HG02623 (cell line): ENCODE measurements around the gene DNAH11.
A peak's percentile ranks its signal among the peaks of the same experiment; 100 is the strongest.
"Not testable (repeated sequence)": the region's sequence is repeated elsewhere in the genome, so short reads cannot be mapped to it uniquely, and the experiment has no call there.

Experiments used
- ATAC-seq: cut with Tn5 transposase; IDR thresholded peaks from one replicate; pipeline ENCODE4 v1.9.1; 2021; ENCODE audit warnings: moderate library complexity; ENCODE audit not compliant: unreplicated experiment

DNAH11 gene

GRCh38 chr7:21766218-21766617 is 223.4 kb downstream of the DNAH11 start:
- no peak for ATAC-seq

- ATAC-seq, result peak; percentile 78
These were observed 224.6 kb downstream of the DNAH11 start for GRCh38 chr7:21767300-21767900.

- ATAC-seq, result no peak
These were observed 225.4 kb downstream of the DNAH11 start for GRCh38 chr7:21768279-21768678.

- no peak for ATAC-seq
These were observed 228.4 kb downstream of the DNAH11 start for GRCh38 chr7:21771266-21771665.

GRCh38 chr7:21771906-21772610 is 229.2 kb downstream of the DNAH11 start:
- ATAC-seq, result no peak

GRCh38 chr7:21773326-21773725 is 230.5 kb downstream of the DNAH11 start:
- ATAC-seq, result no peak

GRCh38 chr7:21777921-21778320 is 235.1 kb downstream of the DNAH11 start:
- no peak for ATAC-seq

GRCh38 chr7:21778953-21779352 is 236.1 kb downstream of the DNAH11 start:
- no peak for ATAC-seq

GRCh38 chr7:21782996-21783395 is 240.2 kb downstream of the DNAH11 start:
- no peak for ATAC-seq

- ATAC-seq, result no peak
These were observed 242.2 kb downstream of the DNAH11 start for GRCh38 chr7:21784989-21785388.

- ATAC-seq, result no peak
These were observed 263.0 kb downstream of the DNAH11 start for GRCh38 chr7:21805791-21806190.

GRCh38 chr7:21806388-21806787 is 263.5 kb downstream of the DNAH11 start:
- ATAC-seq, result no peak

GRCh38 chr7:21819048-21819447 is 276.2 kb downstream of the DNAH11 start:
- no peak for ATAC-seq

GRCh38 chr7:21828841-21829240 is 286.0 kb downstream of the DNAH11 start:
- ATAC-seq, result no peak

- no peak for ATAC-seq
These were observed 286.9 kb downstream of the DNAH11 start for GRCh38 chr7:21829731-21830130.

- ATAC-seq, result no peak
These were observed 301.9 kb downstream of the DNAH11 start for GRCh38 chr7:21844742-21845141.

GRCh38 chr7:21850531-21851285 is 307.9 kb downstream of the DNAH11 start:
- no peak for ATAC-seq

- ATAC-seq, result no peak
These were observed 308.7 kb downstream of the DNAH11 start for GRCh38 chr7:21851559-21851967.

- not testable (repeated sequence) for ATAC-seq
These were observed 322.9 kb downstream of the DNAH11 start for GRCh38 chr7:21865631-21866204.

GRCh38 chr7:21866731-21867130 is 323.9 kb downstream of the DNAH11 start:
- ATAC-seq, result no peak

GRCh38 chr7:21867226-21867625 is 324.4 kb downstream of the DNAH11 start:
- ATAC-seq, result no peak
